SK-N-SH (cell line): ENCODE data around the gene MSL1.

Source experiments
- CTCF ChIP-seq: fragments of 200-600 bp; sonication (generic); IDR thresholded peaks from 2 replicates; pipeline ENCODE4 v1.6.1; 2017; ENCODE audit warnings: antibody characterized with exemption, mild to moderate bottlenecking, moderate library complexity
- EP300 ChIP-seq, 2 experiments: IDR thresholded peaks; 2 replicates each; pipeline versions ENCODE4 v1.4.0 to v1.6.1; 2012; ENCODE audit warnings: borderline replicate concordance in 1 of 2, low read depth in 1 of 2, low read length in 1 of 2
- EZH2phosphoT487 ChIP-seq: fragments of 200-600 bp; sonication (generic); IDR thresholded peaks from 2 replicates; pipeline ENCODE4 v1.6.1; 2017; ENCODE audit warnings: low read depth, mixed run types, mild to moderate bottlenecking, antibody characterized with exemption, moderate library complexity, borderline replicate concordance
- IRF3 ChIP-seq: fragments of 150-350 bp; IDR thresholded peaks from 2 replicates; pipeline ENCODE4 v1.6.1; 2016; ENCODE audit warnings: mild to moderate bottlenecking, low read depth, low read length
- JUND ChIP-seq: IDR thresholded peaks from 2 replicates; pipeline ENCODE4 v1.4.0; 2012
- RFX5 ChIP-seq: IDR thresholded peaks from 2 replicates; pipeline ENCODE4 v1.6.1; 2012; ENCODE audit warnings: mild to moderate bottlenecking, improper control_type of control experiment, low read length

DNA sequence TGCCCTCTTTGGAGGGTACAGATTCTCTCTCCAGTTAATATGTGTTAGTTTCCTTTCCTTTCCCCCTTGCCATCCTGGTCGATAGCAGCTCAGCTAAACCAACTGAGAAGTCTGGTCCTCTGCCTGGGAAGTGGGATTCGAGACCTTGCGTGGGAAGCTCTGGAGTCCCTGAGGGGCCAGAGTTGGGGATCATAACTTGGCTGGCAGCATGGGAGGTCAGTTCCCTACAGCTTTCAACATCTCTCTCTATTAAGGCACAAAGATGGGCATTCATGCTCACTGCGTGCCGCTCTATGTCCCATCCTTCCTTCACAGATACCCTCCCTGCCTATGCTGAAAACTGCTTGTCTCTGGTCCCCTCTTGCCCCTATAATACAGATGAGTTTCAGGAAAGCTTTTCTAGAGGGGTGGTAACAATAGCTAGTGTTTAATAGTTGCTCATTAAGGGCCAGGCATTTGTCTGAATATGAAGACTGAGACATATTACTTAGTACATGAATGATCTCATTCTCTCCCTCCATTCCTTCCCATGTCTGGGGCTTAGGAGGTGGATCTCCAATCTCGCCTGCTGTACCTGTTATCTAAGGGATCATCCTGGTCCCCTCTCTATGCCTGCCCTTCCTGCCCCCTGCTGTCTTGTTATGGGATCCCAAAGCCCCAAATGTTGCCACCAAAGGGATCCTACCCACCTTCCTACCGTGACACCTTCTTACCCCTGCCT lies 48.2 kb upstream of the MSL1 start:
- TF ChIP-seq EZH2phosphoT487 (no peak), CTCF (no peak), IRF3 (no peak), JUND (no peak), EP300 (IDR thresholded peaks at IDR 0.05; ENCODE audit: borderline replicate concordance in 1 of 2, low read depth in 1 of 2, low read length in 1 of 2) (no peak), RFX5 (no peak)
